Cortex of kidney (tissue), 1 donor: ENCODE results near the gene CORO6.

Experiments used
- DNase-seq: peaks from one replicate; lab custom pipeline; 2025; lab: John Stamatoyannopoulos, UW

The CORO6 gene

DNA sequence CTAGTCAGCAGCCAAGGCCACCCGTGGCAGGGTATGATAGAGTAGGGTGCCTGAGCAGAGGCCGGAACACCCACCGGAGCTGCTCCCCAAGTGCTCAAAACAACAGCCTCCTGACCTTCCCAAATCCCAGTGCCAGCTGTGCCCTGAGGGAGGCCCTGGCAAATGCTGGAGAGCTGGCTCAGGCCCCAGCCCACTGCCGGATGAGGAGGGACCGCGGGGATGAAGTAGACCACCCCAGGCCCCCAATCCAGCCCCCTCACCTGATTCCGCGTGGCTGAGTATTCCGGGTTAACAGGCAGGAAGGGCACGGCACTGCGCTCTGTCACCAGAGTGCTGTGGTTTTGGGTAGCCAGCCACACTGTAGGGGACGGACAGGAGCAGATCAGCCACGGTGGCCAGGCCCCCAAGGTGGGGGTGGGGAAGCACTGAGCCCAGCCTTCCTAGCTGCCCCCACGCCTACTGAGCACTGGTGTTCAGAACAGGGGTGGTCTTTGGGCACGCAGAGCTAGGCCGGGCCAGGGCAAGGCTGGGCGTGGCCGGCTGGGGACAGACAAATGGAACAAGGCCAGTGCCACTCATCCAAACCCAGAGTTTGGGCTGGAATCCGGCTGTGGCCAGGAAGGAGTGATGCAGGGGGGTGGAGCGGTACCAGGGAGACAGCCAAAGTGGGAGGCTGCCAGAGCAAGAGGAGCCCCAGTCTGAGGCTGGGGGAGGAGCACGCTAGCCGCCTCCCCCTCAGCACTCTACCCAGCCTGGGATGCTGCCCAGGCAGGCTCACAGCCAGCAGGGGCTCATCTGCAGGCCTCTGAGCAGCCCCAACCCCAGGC lies 45.1 kb downstream of the CORO6 start:
- no peak for DNase-seq

GRCh38 chr17:29577001-29577370 lies 45.7 kb downstream of the CORO6 start:
- no peak for DNase-seq

- no peak for DNase-seq
Observed at GRCh38 chr17:29576214-29577000, 46.3 kb downstream of the CORO6 start.

DNA sequence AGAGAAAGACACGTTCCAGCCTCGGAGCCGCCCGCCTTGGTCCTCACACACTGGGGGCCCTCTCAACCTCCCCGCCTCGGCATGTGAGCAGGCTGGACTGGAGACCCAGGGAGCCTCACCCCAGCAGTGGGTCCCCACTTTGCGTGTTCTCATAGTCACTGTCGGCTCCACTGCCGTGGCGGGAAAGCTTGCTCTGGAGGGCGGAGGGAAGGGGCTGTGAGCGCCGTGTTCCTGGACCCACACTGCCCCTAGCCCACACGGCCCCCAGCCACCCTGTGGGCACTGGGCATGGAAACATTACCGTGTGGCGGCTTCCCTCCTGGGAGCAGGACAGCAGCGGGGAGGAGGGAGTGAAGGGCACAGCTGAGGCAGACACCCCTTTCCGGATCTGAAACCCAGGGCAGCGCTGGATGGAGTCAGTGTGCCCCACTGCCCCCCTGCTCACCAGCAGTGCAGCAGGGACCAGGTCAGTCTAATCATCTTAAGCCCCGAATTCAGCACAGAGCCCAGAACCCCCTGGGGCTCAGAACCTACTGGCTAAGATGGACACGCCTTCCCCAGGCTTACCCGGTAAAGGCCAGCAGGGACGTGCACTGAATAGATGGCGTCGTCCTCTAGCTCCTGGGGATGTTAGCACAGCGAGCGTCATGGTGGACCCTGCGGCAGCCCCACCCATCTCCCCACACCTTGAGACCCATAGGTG lies 47.0 kb downstream of the CORO6 start:
- DNase-seq = no peak

DNA sequence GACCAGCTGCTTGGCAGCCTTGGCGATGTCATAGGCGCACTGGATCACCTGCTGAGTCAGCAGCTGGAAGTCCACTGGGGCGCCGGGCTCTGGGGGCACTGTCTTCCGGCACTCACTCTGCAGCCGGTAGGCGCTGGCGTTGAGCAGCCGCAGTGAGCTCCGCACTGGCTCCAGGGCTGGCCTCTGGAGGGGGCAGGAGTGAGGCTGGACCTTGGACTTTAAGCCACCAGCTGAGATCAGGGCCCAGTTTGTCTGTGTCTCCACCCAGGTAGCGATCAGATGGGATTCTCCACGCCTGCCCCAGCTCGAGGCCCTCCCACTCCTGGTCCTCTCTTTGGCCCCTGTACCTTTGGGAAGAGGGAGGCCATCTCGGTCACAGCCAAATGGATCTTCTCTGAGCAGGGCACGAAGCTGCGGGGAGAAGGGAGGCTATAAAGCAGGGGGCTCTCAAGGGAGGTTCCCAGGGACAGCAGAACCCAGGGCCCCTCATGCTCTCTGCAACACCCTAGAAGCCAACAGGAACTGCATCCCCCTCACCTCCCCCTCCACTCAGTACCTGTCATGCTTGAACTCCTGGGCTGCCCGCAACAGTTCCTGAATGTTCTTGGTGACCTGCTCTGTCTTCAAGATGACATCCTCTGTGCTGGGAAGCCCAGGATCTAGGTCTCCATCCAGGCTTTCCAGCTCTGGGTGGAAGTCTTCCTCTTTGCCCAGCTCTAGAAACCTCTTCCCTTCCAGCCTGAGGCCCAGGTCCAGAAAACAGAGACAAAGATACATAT lies 47.8 kb downstream of the CORO6 start:
- no peak for DNase-seq

DNA sequence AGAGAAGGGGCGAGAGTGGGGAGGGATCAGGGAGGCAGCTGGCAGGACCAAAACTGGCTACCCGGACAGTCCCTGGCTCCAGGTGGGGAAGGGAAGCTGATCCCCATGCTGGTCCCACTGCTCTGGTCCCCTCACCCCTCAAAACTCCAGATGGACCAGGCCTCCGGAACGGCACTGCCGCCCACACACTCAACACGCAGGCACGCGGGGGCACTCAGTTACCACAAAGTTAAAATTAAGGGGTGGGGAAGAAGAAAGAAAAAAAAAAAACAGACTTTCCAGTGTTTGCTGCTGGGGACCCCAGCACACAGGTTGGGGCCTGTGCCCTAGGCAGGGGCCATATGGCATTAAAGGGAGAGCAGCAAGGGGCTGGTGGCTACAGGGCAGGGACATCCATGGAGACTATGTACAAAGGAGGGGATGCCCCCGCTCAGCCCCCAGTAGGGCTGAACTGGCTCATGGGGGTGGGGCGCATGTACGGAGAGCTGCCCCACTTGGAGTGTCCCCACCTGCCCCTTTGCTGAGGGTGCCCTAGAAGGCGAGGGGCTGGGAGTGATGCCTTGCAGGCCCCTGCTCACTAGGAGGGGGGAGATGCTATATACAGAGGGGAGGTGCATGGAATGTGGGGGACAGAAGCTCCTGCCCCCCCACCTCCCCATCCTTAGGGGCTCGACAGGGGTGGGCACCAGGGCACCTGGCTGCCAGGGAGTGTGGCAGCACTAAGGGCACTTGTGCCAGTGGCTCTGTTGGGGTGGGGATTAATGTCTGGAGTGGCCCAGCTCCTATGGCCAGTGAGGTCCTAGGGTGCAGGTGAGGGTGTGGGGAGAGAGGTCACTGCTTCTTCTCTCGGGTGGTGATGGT lies 48.6 kb downstream of the CORO6 start:
- DNase-seq = no peak

DNA sequence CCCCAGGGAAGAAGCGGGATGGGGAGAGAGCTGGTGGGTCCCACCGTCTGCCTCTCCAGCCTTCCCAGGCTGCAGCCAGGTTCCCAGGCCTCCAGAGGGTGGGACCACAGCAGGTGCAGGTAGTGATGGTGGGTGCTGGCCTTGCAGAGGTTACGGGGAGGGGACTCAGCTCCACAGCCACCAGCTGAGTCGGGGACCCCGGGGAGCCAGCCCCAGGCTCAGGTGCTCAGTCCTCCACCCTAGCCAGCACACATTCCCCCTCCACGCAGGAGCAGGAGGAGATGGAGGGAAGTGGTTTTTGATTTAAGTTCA lies 49.2 kb downstream of the CORO6 start:
- DNase-seq = no peak

- no peak for DNase-seq
Observed at GRCh38 chr17:29572691-29573557, 49.8 kb downstream of the CORO6 start.

DNA sequence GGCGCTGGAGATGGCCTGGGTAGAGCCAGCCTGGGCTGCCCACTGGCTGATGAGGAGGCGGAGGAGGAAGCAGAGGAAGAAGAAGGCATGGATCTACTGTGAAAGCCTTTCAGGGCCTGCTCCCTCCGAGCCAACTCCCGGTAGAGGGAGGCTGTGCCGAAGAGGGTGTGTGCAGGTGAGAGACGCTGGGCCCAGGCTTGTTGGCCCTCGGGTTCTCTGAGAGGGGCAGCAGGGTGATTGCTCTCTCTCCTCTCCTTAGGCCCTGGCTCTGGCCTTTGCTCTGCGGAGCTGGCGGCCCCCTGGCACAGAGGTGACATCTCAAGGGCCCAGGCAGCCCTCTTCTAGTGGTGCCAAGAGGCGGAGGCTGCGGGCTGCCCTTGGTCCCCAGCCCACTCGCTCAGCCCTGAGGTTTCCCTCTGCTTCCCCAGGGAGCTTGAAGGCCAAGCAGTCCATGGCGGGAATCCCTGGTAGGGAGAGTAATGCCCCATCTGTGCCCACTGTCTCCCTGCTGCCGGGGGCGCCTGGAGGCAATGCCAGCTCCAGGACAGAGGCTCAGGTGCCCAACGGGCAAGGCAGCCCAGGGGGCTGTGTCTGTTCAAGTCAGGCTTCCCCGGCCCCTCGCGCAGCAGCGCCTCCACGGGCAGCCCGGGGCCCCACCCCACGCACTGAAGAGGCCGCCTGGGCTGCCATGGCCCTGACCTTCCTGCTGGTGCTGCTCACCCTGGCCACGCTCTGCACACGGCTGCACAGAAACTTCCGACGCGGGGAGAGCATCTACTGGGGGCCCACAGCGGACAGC lies 50.6 kb downstream of the CORO6 start:
- no peak for DNase-seq

GRCh38 chr17:29571486-29571882 lies 51.2 kb downstream of the CORO6 start:
- DNase-seq = no peak

DNA sequence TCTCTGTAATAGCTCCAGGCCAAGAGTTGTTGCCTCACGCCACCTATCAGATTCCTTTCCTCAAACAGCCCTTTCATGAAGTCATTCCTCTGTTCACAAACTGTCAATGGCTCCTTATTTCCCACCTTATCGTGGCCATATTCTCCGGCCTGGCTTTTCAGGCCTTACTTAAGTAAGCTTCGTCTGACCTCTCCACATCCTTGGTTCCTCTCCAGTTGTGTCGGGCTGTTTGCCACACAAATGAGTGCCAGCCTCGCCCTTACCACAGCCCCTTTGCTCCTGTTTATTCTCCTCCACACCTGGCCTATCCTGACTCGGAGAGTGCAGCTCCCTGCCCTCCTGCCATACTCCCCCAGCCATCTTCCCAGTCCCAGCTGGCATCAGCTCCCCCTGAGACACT lies 52.2 kb downstream of the CORO6 start:
- DNase-seq = no peak

DNA sequence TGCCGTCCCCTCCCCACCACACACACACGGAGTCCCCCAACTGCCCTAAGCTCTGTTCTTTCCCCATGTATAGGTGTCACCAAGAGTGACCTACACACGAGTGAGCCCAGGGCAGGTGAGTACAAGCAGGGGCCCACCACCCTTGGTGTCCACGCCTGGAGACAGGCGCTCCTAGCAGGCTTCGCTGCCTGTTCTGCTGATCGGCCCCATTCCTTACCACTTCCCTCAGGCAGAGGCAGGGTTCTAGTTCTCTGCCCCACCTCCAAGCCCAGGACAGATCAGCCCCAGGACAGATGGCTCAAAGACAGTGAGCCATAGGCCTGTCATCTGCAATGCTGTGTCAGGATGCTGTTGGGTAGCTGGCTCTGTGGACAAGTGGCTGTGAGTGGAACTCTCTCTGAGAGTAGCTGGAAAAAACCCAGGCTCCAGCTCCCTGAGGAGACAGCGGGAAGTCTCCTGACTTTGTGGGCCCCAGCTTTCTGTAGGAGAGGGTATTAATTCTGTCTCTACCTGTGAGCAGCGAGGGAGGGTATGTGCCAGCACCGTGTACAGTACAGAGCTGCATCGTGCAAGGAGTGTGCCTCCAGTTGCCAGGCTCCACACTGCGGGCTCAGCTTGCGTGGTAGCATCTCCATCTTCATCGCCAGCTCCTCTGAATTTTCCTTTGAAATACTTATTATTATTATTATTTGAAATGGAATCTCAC lies 53.3 kb downstream of the CORO6 start:
- no peak for DNase-seq

- DNase-seq = no peak
Observed at GRCh38 chr17:29568331-29569244, 54.1 kb downstream of the CORO6 start, which contains the start of gene TP53I13. Gene TP53I13, plus strand, starts transcription at chr17:29568701. Its CDS starts 58 bp downstream, at chr17:29568759.

GRCh38 chr17:29567554-29568330 lies 55.0 kb downstream of the CORO6 start:
- DNase-seq = no peak

DNA sequence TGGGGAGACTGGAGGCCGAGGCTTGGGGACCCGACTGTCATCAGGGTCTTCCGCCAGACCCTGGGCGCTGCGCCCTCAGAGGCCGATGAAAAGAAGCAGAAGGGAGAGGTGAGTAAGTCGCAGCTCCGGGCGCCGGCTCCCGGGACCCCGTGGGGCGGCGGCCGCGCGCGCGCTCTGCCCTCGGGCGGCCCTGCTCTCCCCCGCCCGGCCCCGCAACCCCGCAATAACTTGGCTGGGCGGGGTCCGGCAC lies 55.5 kb downstream of the CORO6 start:
- DNase-seq = no peak

DNA sequence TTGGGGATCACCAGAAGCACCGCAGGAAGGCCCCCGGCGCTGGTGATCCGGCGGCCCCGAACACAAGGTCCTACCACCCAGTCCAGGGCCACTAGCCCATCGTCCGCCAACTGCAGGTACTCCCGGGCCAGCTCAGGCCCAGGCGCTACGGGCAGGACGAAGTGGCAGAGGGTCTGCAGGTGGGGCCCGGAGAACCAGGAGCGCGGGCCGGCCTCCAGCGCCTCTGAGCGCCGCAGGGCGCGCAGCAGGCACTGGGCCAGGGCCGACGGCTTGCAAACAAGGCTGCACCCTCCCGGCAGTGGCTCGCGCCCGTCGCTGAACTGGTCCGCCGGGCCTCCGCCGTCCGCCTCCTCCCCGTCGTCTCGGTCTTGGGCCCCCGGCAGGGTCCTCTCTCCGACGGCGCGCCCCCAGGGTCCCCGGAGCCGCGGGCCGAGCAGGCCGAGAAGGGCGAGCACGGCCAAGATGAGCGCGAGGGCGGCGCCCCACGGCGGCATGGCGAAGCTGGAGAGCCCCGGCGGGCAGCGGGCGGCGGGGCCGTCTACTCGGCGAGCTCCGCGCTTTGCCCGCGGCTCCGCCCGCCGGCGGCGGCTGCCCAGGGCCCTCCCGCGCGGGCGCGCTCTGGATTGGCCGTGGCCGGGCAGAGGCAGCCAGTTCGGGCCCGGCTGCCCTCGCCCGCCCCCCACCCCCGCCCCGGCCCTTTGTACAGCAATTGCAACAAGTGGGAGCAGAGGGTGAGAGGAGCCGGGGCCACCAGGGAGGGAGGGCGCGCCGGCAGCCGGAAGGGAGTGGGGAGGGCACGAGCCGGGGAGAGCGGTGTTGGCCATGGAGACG lies 56.0 kb downstream of the CORO6 start, which contains the start of gene ABHD15:
Gene ABHD15 (minus strand): TSS at position 565 of the 831 bp plus-strand sequence. CDS start 71 bp downstream, at position 494.
- no peak for DNase-seq
